SK-N-SH (cell line): ENCODE results near the gene RNF166. TPM values are rescaled to one million over a fixed set of nuclear protein-coding genes. Genes with fewer than 3 reads are reported as not detected.

ENCODE experiments used
- CTCF ChIA-PET: fragments of 300-600, 350-600 bp; formaldehyde crosslinking; extraction: SDS; loops from one replicate; lab custom pipeline; 2021; lab: Yijun Ruan, JAX
- POLR2A ChIA-PET: fragments of 350-600 bp; sonication (Branson Sonifier 250); formaldehyde crosslinking; extraction: SDS; loops from one replicate; lab custom pipeline; 2020; ENCODE audit warnings: antibody characterized with exemption, inconsistent platforms; lab: Yijun Ruan, JAX
- DNase-seq: peaks from one replicate; pipeline ENCODE4 v3.0.0; 2012
- H2AFZ ChIP-seq: fragments of 200-600 bp; sonication (generic); 2 replicates; pipeline ENCODE4 v1.8.1; 2016; ENCODE audit warnings: antibody characterized with exemption, mild to moderate bottlenecking, low read depth
- H3F3A ChIP-seq: fragments of 200-600 bp; sonication (generic); replicated peaks from 2 replicates; pipeline ENCODE3; 2016; ENCODE audit warnings: antibody characterized with exemption, mild to moderate bottlenecking; ENCODE audit not compliant: insufficient read depth
- H3K27ac ChIP-seq, 2 experiments: fragments of 200-500 bp in 1 of 2; fragments of 200-600 bp in 1 of 2; sonication (Bioruptor generic) in 1 of 2; sonication (generic), shearing (Covaris generic) in 1 of 2; 2 replicates each; pipeline versions ENCODE4 v1.5.1 to v1.6.1; 2014 to 2016; ENCODE audit warnings: low read depth in 2 of 2, inconsistent platforms in 1 of 2, low read length in 1 of 2, mild to moderate bottlenecking in 1 of 2, mixed read lengths in 1 of 2
- H3K27me3 ChIP-seq: fragments of 200-600 bp; sonication (generic), shearing (Covaris generic); 2 replicates; pipeline ENCODE4 v1.6.1; 2016; ENCODE audit warnings: mixed run types; ENCODE audit not compliant: insufficient read depth
- H3K36me3 ChIP-seq, 2 experiments: fragments of 200-500 bp in 1 of 2; fragments of 200-600 bp in 1 of 2; sonication (Bioruptor generic) in 1 of 2; sonication (generic) in 1 of 2; replicated peaks in 1 of 2; 2 replicates each; pipeline versions ENCODE3 to v1.5.1; 2014 to 2016; ENCODE audit warnings: low read length in 1 of 2, mild to moderate bottlenecking in 1 of 2; ENCODE audit not compliant: insufficient read depth in 2 of 2, control insufficient read depth in 1 of 2
- H3K4me1 ChIP-seq, 2 experiments: fragments of 200-500 bp in 1 of 2; fragments of 200-600 bp in 1 of 2; sonication (Bioruptor generic) in 1 of 2; sonication (generic), shearing (Covaris generic) in 1 of 2; 2 replicates each; pipeline versions ENCODE4 v1.5.1 to v1.6.1; 2014 to 2016; ENCODE audit warnings: low read depth in 1 of 2, low read length in 1 of 2, mixed run types in 1 of 2; ENCODE audit not compliant: insufficient read depth in 2 of 2, control insufficient read depth in 1 of 2
- H3K4me2 ChIP-seq: fragments of 200-600 bp; sonication (generic), shearing (Covaris generic); 2 replicates; pipeline ENCODE4 v1.6.1; 2017; ENCODE audit warnings: mixed run types
- H3K4me3 ChIP-seq, 2 experiments: fragments of 200-500 bp in 1 of 2; fragments of 200-600 bp in 1 of 2; sonication (Bioruptor generic) in 1 of 2; sonication (generic), shearing (Covaris generic) in 1 of 2; 2 replicates each; pipeline versions ENCODE4 v1.5.1 to v1.8.1; 2014 to 2016; ENCODE audit warnings: low read depth in 2 of 2, inconsistent platforms in 1 of 2, low read length in 1 of 2, mild to moderate bottlenecking in 1 of 2, mixed read lengths in 1 of 2, moderate library complexity in 1 of 2
- H3K79me2 ChIP-seq: fragments of 200-600 bp; sonication (generic); 2 replicates; pipeline ENCODE4 v1.8.1; 2017; ENCODE audit warnings: mild to moderate bottlenecking; ENCODE audit not compliant: insufficient read depth
- H3K9ac ChIP-seq: fragments of 200-600 bp; sonication (generic); 2 replicates; pipeline ENCODE4 v1.6.1; 2017; ENCODE audit warnings: mixed run types
- H3K9me2 ChIP-seq: fragments of 200-600 bp; sonication (generic); 2 replicates; pipeline ENCODE4 v1.6.1; 2017; ENCODE audit warnings: mixed run types
- H3K9me3 ChIP-seq: fragments of 200-600 bp; sonication (generic); 2 replicates; pipeline ENCODE4 v1.6.1; 2017; ENCODE audit warnings: mixed run types, mild to moderate bottlenecking, moderate library complexity
- H4K20me1 ChIP-seq: fragments of 200-600 bp; sonication (generic); 2 replicates; pipeline ENCODE4 v1.6.1; 2017; ENCODE audit warnings: mild to moderate bottlenecking, mixed run types; ENCODE audit not compliant: insufficient read depth
- CHD2 ChIP-seq: fragments of 150-350 bp; IDR thresholded peaks from 2 replicates; pipeline ENCODE4 v1.6.1; 2018; ENCODE audit warnings: low read length; ENCODE audit not compliant: partially characterized antibody
- ELF1 ChIP-seq: IDR thresholded peaks from 2 replicates; pipeline ENCODE4 v1.4.0; 2012
- EP300 ChIP-seq, 2 experiments: IDR thresholded peaks; 2 replicates each; pipeline versions ENCODE4 v1.4.0 to v1.6.1; 2012; ENCODE audit warnings: borderline replicate concordance in 1 of 2, low read depth in 1 of 2, low read length in 1 of 2
- FOXM1 ChIP-seq: IDR thresholded peaks from 2 replicates; pipeline ENCODE4 v1.4.0; 2012; ENCODE audit warnings: low read depth, mild to moderate bottlenecking
- GABPA ChIP-seq: IDR thresholded peaks from 2 replicates; pipeline ENCODE4 v1.4.0; 2012; ENCODE audit warnings: low read depth, mild to moderate bottlenecking
- MEF2A ChIP-seq: IDR thresholded peaks from 2 replicates; pipeline ENCODE4 v1.4.0; 2012; ENCODE audit warnings: low read depth, borderline replicate concordance
- NFIC ChIP-seq: IDR thresholded peaks from 2 replicates; pipeline ENCODE4 v1.4.0; 2012; ENCODE audit warnings: borderline replicate concordance
- NRF1 ChIP-seq: IDR thresholded peaks from 2 replicates; pipeline ENCODE4 v1.6.1; 2012; ENCODE audit warnings: low read depth, mild to moderate bottlenecking, low read length
- POLR2AphosphoS5 ChIP-seq: IDR thresholded peaks from 2 replicates; pipeline ENCODE4 v1.6.1; 2012; ENCODE audit warnings: low read depth, low read length
- RFX5 ChIP-seq: IDR thresholded peaks from 2 replicates; pipeline ENCODE4 v1.6.1; 2012; ENCODE audit warnings: mild to moderate bottlenecking, improper control_type of control experiment, low read length
- SIN3A ChIP-seq: IDR thresholded peaks from 2 replicates; pipeline ENCODE4 v1.6.1; 2012; ENCODE audit warnings: low read depth, mild to moderate bottlenecking, low read length, moderate library complexity, borderline replicate concordance
- SMC3 ChIP-seq: IDR thresholded peaks from 2 replicates; pipeline ENCODE4 v1.6.1; 2012; ENCODE audit warnings: low read depth, low read length, improper control_type of control experiment
- TAF1 ChIP-seq: IDR thresholded peaks from 2 replicates; pipeline ENCODE4 v1.6.1; 2012; ENCODE audit warnings: low read depth, mild to moderate bottlenecking, low read length, moderate library complexity, borderline replicate concordance
- TCF12 ChIP-seq: IDR thresholded peaks from 2 replicates; pipeline ENCODE4 v1.4.0; 2012
- TEAD4 ChIP-seq: IDR thresholded peaks from 2 replicates; pipeline ENCODE4 v1.4.0; 2012; ENCODE audit warnings: mild to moderate bottlenecking, borderline replicate concordance; ENCODE audit not compliant: insufficient read depth
- YY1 ChIP-seq: IDR thresholded peaks from 2 replicates; pipeline ENCODE4 v1.4.0; 2012; ENCODE audit warnings: low read depth, mild to moderate bottlenecking
- WGBS: methylation state at CpG from one replicate; pipeline ENCODE4 v1.1.6; 2017; ENCODE audit warnings: low lambda C conversion rate; 5-methylcytosine and 5-hydroxymethylcytosine counted together
- polyA plus RNA-seq, 3 experiments: library from polyadenylated mRNA; depleted of rRNA; stranded (reverse); fragments of >200 nt; gene quantifications; 2 replicates each; pipeline ENCODE4 v1.2.3, GENCODE V29; 2012
- TF ChIP-seq, protein P1 (sequence below): fragments of 150-350 bp; IDR thresholded peaks from 2 replicates; pipeline ENCODE4 v1.6.1; 2016; ENCODE audit warnings: mild to moderate bottlenecking, low read depth, low read length
- TF ChIP-seq, protein P2 (sequence below): IDR thresholded peaks from 2 replicates; pipeline ENCODE4 v1.4.0; 2012; ENCODE audit warnings: low read depth, borderline replicate concordance
- TF ChIP-seq, protein P3 (sequence below): fragments of 150-350 bp; IDR thresholded peaks from 2 replicates; pipeline ENCODE4 v1.6.1; 2017; ENCODE audit warnings: antibody characterized with exemption, low read length, low read depth, borderline replicate concordance
- TF ChIP-seq, protein P4 (sequence below): IDR thresholded peaks from 2 replicates; pipeline ENCODE4 v1.6.1; 2012; ENCODE audit warnings: mild to moderate bottlenecking, low read depth, low read length, moderate library complexity

Gene RNF166
- polyA plus RNA-seq, 1 of the 3 experiments (the other 2 are of a cell fraction), result 17.2 TPM

DNA sequence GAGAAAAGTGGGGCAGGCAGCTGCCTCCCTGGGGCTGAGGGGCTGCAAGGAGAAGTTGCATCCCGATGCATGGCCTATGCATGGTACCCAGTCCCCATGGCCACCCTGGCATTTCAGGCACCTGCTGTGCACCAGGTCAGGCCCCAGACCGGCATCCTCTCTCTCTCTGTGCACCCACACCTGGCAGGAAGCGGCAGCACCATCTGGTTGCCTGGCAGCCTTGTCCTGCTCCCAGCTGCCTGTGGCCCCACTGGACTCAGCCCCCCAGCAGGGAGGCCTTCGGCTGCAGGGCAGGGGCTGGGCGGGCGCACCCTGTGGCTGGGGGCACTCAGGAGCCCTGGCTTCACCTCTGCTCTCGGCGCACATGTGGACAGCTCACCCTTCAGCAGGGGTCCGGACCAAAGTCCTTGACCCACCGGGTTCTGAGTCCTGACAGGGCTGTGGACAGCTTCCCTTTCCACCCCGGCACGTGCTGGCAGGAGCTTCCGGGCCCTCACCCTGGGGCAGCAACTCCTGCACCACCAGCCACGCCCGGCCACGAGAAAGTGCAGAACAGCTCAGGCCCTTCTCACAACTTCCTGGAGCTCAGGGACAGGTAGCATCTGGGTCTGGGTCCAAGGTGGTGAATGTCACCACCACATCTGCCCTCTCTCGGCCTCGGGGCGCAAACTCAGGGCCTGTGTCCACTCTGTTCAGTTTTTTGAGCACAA is 36.8 kb upstream of the RNF166 start:
- DNase-seq, result no peak
- H3K4me2 ChIP-seq, result no peak overlapping the region
- H3K4me3 ChIP-seq, result no peak overlapping the region
- TF ChIP-seq CHD2 (no peak), SMC3 (no peak), TAF1 (no peak), RFX5 (no peak), EP300 (IDR thresholded peaks at IDR 0.05; ENCODE audit: borderline replicate concordance in 1 of 2, low read depth in 1 of 2, low read length in 1 of 2) (no peak), YY1 (no peak), TCF12 (no peak), ELF1 (no peak), FOXM1 (no peak), SIN3A (no peak), NFIC (no peak), TEAD4 (no peak), NRF1 (no peak), POLR2AphosphoS5 (no peak), MEF2A (no peak), GABPA (no peak)
- TF ChIP-seq, protein P1, sequence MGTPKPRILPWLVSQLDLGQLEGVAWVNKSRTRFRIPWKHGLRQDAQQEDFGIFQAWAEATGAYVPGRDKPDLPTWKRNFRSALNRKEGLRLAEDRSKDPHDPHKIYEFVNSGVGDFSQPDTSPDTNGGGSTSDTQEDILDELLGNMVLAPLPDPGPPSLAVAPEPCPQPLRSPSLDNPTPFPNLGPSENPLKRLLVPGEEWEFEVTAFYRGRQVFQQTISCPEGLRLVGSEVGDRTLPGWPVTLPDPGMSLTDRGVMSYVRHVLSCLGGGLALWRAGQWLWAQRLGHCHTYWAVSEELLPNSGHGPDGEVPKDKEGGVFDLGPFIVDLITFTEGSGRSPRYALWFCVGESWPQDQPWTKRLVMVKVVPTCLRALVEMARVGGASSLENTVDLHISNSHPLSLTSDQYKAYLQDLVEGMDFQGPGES, result no peak
- TF ChIP-seq, protein P2, sequence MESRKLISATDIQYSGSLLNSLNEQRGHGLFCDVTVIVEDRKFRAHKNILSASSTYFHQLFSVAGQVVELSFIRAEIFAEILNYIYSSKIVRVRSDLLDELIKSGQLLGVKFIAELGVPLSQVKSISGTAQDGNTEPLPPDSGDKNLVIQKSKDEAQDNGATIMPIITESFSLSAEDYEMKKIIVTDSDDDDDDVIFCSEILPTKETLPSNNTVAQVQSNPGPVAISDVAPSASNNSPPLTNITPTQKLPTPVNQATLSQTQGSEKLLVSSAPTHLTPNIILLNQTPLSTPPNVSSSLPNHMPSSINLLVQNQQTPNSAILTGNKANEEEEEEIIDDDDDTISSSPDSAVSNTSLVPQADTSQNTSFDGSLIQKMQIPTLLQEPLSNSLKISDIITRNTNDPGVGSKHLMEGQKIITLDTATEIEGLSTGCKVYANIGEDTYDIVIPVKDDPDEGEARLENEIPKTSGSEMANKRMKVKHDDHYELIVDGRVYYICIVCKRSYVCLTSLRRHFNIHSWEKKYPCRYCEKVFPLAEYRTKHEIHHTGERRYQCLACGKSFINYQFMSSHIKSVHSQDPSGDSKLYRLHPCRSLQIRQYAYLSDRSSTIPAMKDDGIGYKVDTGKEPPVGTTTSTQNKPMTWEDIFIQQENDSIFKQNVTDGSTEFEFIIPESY, result no peak
- TF ChIP-seq, protein P3, sequence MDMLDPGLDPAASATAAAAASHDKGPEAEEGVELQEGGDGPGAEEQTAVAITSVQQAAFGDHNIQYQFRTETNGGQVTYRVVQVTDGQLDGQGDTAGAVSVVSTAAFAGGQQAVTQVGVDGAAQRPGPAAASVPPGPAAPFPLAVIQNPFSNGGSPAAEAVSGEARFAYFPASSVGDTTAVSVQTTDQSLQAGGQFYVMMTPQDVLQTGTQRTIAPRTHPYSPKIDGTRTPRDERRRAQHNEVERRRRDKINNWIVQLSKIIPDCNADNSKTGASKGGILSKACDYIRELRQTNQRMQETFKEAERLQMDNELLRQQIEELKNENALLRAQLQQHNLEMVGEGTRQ, result no peak
- TF ChIP-seq, protein P4, sequence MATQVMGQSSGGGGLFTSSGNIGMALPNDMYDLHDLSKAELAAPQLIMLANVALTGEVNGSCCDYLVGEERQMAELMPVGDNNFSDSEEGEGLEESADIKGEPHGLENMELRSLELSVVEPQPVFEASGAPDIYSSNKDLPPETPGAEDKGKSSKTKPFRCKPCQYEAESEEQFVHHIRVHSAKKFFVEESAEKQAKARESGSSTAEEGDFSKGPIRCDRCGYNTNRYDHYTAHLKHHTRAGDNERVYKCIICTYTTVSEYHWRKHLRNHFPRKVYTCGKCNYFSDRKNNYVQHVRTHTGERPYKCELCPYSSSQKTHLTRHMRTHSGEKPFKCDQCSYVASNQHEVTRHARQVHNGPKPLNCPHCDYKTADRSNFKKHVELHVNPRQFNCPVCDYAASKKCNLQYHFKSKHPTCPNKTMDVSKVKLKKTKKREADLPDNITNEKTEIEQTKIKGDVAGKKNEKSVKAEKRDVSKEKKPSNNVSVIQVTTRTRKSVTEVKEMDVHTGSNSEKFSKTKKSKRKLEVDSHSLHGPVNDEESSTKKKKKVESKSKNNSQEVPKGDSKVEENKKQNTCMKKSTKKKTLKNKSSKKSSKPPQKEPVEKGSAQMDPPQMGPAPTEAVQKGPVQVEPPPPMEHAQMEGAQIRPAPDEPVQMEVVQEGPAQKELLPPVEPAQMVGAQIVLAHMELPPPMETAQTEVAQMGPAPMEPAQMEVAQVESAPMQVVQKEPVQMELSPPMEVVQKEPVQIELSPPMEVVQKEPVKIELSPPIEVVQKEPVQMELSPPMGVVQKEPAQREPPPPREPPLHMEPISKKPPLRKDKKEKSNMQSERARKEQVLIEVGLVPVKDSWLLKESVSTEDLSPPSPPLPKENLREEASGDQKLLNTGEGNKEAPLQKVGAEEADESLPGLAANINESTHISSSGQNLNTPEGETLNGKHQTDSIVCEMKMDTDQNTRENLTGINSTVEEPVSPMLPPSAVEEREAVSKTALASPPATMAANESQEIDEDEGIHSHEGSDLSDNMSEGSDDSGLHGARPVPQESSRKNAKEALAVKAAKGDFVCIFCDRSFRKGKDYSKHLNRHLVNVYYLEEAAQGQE, result no peak
- no peaks in the 10 kb centered on the region for H3K9me2 ChIP-seq
- 79% methylated on average over 6 of the region's 19 CpGs for WGBS
- ChIA-PET CTCF (interaction anchor here (0.7 to 17.4 kb wide), 14 partner anchors 8 to 473 kb away, joined by 3 to 540 read pairs (median 4); partner anchors contain the start of gene PIEZO1), POLR2A (no interaction called here)
- peaks cover 0 to 3% of the 10 kb centered on the region in 2 experiments; a peak in 1 of 4 replicates for H3K4me1 ChIP-seq
- peaks cover 5% of the 10 kb centered on the region for H3F3A ChIP-seq
- peaks cover 32% of the 10 kb centered on the region for H4K20me1 ChIP-seq
- H3K9me3 ChIP-seq, result no peaks in the 10 kb centered on the region
- H2AFZ ChIP-seq, result no peak overlapping the region
- no peak overlapping the region for H3K9ac ChIP-seq
- H3K27me3 ChIP-seq, result no peaks in the 10 kb centered on the region
- no peak overlapping the region for H3K27ac ChIP-seq
- peaks cover 33% of the 10 kb centered on the region; the same call in 1 of the 2 replicates for H3K79me2 ChIP-seq
- peaks cover 0 to 18% of the 10 kb centered on the region in 2 experiments for H3K36me3 ChIP-seq
